Raji (cell line): ENCODE measurements around the gene AADACL4.

Experiments used
- POLR2A ChIP-seq: IDR thresholded peaks from 2 replicates; pipeline ENCODE4 v1.6.1; 2011; ENCODE audit warnings: low read depth, low read length, control low read depth; ENCODE audit not compliant: insufficient read depth

Gene AADACL4

DNA sequence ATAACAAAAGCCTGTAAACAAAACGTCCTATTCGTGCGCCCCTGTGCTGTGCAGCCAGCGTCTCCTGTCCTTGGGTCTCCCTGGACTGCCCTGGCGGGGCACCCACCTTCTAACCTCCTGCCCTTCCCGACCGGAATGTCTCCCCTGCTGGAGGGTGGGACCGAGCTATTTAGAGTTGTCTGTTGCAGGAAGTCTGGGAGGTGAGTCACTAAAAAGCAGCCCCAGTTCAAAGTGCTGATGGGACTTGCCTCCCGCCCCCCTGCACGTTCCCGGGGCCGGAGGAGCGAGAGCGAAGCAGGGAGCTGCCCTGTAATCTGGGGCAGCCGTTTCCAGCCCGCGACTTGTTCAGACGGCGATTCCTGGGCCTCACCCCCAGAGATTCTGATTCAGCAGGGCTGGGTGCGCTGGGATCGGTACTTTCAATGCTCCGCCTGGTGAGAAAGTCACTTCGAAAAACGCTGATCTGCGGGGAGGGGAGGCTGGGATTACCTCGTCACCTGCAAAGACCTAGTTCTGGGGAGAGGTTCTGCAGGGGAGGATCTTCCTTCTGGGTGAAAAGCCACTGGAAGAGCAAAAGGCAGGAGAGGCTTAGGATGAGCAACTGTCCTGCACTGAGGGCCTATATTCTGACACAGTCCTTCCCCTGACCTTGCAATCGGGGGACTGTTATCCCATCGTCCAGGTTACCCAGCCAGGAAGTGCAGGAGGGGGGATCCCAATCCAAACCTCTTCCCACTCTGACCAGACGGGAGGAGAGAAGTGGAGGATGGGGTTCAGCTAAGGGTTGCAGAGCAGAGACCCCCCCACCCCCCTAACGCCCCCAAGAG is 24.7 kb upstream of the AADACL4 start:
- TF ChIP-seq POLR2A: no peak

DNA sequence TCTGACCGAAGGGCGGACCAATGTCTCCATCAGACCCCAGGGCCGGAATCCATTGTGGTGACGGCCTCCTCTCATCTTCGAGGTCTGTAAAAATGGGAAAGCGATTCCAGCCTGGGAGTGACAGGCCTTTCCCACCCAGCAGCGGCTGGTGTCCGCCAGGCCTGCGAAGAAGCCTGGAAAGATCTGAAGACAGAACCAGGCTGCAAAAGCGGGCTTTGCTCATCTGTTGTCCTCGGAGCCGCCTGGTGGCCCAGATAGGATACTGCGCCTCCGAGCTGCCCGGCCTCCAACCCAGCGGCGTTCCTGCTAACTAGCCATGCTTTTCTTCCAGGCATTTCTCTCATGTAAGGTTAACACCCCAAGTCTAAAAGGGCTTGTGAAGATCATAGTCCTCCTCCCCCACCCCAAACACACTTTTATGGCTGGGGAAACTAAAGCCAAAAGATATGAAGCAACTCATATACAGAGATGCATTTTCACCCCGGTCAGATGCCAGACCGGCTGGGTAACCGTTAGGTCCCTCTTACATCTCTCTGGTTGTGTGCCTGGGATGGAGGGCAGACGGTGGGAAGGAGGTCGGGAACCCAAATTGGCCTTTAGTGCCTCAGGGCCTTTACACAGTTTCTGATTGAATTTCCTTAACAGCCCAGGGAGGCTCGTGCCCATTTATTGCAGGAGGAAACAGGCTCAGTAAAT is 23.9 kb upstream of the AADACL4 start:
- TF ChIP-seq POLR2A: no peak

DNA sequence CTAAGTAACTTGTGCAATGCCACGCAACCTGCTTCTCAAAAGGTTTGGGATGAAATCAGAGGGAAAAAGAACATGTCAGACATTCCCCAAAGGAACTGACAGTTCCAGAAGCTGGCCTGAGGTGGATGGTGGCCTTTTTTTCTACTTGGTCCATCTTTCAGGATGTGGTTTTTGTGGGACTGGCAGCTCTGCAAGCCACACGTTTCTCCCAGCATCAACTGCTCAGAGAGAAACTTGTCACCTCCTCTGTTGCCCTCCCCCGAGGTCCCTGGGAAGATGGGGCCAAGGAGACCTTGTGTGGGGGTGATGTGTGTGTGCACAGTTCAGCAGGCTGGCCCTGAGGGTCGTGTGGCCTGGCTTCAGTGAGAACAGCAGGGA is 23.4 kb upstream of the AADACL4 start:
- TF ChIP-seq POLR2A: no peak

DNA sequence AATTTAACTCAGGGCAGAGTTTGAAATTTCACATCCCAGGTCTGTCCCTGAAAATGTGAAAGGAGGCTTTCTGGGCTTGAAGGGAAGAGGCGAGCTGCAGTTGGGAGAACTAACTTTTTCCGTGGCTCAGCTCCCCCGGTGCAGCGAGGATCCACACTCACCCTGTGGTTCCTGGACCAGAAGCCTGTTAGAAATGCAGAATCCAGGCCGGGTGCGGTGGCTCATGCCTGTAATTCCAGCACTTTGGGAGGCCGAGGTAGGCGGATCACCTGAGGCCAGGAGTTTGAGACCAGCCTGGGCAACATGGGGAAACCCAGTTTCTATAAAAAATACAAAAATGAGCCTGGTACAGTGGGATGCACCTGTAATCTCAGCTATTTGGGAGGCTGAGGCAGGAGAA is 23.0 kb upstream of the AADACL4 start:
- TF ChIP-seq POLR2A: no peak

DNA sequence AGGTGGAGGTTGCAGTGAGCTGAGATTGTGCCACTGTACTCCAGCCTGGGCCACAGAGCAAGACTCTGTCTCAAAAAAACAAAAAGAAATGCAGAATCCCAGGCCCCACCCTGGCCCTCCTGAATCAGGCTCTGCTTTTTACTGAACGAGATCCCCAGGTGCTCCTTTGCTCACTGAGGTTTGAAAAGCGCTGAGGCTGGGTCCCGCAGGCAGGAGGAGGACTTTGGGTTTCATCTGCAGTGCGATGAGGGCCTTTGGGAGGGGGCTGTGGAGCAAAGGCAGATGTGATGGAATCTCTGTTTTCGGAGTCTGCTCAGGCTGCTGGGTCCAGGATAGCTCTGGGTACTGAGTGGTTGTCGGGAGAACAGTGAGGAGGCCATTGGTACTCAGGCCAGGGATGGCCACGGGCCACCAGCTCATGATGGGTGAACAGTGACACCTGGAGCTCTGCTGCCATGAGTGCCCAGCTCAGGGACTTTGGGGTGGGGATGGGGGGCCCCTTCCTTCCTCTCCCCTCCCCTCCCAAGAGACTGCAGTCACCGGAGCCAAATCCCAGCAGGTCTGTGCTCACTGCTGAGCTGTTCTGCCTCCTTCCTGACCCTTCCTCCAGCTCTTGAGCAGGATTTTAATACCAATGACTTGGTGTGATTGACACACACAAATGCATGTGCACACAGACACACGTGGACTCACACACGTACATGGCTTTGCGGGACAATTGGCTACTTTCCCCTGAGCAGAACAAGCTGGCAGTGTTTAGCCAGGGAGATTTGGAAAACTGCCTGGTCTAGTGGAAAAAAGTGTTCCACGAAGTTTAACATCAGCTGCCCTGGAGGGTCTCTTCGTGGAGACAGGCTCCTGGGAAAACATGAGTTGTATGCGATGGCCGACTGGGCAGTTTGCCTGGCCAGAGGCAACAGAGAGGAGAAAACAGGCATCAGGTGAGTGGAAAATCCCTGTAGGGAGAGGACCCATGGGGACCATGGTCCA is 22.2 kb upstream of the AADACL4 start:
- TF ChIP-seq POLR2A: no peak

DNA sequence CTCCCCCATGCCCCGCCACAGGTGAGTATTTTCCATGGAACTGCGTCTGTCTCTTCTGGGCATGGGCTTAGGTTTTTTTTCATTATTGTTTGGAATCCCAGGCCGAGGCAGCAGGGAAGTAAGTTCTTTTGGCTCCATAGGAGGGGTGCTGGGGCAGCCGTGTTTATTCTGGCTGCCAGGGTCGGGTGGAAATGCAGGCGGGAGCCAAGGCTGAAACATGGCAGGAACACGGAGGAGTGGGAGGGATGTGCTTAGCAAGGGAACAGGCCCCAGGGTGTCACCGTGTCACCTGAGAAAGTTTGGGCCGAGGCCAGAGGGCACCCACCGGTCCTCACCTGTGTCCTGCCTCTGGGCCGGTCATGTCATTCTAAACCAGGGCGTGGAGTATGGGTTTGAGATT is 21.4 kb upstream of the AADACL4 start:
- TF ChIP-seq POLR2A: no peak

DNA sequence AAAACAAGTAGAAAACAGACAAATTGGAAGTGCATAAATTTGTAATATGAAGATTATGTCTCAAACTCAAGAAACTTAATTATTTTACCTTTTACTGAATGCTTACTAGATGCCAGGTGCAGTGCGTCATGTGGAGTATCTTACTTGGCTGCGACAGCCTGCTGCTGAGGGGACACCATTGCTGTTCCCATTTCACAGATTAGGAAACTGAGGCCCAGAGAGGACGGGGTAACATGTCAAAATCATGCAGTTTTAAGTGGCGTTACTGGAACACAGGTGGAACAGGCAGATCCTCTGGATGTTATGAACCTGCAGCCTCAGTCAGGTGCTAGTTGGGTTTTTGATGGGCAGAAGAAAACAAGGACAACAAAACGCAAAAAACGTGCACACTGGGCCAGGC is 18.6 kb upstream of the AADACL4 start:
- no peak for TF ChIP-seq POLR2A

DNA sequence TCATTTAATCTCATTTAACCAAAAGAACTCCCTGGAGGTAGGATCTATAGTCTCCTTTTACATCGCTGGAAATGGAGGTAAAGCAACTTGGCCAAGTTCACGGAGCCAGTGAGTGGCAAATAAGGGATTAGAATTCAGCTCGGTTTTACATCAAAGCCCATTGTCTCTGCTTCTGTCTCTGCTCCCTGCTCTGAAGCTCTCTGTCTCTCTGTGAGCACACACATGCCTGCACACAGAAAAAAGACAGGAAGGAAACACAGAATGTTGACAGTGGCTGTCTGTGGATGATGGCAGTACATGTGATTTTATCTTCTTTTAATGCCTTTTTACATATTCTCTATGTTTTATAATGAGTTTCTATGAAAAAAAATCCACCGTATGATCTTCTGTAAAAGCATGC is 17.0 kb upstream of the AADACL4 start:
- TF ChIP-seq POLR2A: no peak

DNA sequence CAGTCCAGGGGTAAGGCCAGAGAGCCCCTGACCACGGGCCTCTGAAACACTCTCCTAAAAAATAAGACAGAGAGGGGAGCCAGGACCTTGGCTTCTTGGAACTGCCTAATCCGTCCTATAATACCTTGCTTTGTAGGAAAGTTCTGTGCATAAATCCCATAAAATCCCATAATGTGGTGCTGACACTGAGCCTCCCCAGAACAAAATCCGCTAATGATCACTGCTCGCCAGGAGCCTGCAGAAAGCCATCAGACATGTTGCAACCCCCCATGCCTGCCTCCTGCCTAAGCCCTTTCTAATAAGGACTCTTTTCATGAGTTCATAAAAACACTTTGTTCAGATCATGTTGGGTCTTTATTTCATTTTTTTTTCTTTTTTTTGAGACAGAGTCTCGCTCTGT is 16.6 kb upstream of the AADACL4 start:
- TF ChIP-seq POLR2A: no peak

DNA sequence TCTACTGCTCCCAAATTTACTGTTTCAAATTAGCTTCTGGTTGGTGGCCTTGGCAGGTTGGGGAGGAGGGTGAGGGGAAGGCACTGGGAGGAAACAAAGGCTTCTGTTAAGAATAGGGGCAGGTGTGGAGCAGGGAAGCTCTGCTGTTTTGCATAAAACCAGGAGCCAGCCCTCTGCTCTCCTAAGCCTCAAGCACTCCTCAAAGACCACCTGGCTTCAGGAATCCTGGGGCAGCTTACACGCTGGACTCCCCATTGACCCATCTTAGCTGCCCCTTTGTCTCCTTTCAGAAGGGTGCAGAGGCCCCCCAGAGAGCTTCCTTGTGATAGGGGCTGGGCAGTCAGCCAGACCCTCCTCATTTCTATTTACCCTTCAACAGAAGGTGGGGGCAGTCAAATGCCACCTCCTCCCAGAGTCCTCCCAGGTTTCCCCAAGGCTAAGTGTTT is 14.4 kb upstream of the AADACL4 start:
- TF ChIP-seq POLR2A: no peak

DNA sequence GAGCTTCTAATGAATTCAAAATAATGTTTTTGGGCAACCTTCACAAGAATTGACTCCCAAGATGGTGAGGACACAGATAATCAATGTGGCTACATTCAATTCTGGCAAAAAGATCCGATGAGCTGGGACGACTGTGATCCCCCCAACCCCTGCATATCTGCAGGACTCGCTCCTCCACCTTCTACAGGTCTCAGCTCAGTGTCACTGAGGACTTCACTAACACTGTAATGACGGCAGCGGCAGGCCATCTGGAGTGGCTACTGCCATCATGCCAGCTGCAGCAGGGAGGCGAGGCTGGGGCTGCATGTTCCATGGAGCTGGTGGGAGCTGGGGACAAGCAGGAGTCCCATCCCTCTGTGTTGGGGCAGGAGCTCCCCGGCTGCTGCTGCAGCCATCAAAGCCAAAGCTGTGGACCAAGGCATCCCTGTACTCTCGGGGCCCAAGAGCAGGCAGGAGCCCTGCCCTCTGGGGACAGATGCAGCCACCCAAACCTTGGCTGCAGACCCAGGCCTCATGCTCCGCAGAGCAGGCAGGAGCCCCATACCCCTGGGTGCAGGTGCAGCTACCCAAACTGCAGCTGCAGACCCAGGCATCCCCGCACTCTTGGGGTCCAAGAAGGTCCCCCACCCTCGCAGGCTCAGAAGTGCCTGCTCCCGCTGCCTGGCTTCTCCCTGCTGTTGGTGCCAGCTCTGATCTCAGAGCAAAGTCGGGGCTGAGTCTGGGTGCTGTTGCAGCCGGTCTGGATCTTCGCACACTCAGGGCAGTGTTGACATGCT is 13.7 kb upstream of the AADACL4 start:
- no peak for TF ChIP-seq POLR2A

DNA sequence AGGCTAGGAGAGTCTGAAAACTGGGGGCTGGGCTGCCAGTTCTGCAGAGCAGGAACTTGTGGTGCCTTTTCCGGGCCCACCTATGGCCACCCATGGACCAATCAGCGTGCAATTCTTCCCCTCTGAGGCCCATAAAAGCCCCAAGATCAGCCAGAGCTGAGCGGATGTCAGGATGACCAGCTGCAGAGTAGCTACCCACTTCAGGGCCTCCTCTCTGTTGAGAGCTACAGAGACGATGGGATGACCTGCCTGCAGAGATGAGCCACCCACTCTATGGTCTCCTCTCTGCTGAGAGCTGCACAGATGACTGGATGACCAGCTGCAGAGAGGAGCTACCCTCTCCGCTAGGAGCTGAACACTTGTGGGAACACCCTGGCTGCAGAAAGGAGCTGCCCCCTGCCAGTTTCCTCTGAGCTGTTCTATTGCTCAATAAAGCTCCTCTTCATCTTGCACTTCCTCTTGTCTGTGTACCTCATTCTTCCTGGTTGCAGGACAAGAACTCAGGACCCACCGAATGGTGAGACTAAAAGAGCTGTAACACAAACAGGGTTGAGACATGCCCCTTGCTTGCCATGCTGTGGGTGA is 12.8 kb upstream of the AADACL4 start:
- TF ChIP-seq POLR2A: no peak

DNA sequence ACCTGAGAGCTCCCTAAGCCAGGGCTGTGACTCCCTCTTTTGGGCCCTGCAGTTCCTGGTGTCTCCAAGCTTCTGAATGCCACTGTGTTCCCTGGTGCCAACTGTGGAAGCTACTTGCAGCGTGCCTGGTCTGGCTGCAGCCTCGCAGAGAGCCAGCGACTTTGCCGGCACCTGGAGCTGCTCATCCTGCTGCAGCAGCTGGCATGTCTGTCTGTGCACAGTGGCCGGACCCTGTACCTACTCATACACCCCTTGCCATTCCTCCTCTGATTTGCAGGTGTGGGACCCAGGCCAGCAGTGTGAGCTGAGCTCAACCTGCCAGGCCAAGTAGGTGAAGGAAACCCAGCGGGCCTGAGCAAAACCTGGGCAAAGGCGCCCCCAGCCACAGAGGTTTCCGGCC is 12.3 kb upstream of the AADACL4 start:
- no peak for TF ChIP-seq POLR2A

DNA sequence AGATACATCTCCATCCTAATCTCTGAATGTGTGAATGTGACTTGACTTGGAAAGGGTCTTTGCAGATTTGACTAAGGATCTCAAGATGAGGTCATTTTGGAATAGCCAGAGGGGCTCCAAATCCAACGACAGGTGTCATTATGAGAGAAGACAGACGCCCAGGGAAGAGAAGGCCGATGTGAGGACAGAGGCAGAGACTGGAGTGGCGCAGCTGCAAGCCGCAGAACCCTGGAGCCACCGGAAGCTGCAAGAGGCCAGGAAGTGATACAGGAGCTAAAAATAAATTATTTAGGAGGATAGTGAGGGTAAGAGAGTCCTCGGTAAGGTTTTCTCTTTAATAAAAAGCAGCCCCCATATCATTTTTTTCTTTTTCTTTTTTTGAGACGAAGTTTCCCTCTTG is 9.7 kb upstream of the AADACL4 start:
- no peak for TF ChIP-seq POLR2A
